Measurements from ENCODE around the gene DCBLD1. TPM values are rescaled to one million over a fixed set of nuclear protein-coding genes. Genes with fewer than 3 reads are reported as not detected.

The DCBLD1 gene
- total and polyA plus RNA-seq, 2 donors (not counting 1 experiment from before 2014, with no cell fraction given): 35.2 to 44.4 TPM

DNA sequence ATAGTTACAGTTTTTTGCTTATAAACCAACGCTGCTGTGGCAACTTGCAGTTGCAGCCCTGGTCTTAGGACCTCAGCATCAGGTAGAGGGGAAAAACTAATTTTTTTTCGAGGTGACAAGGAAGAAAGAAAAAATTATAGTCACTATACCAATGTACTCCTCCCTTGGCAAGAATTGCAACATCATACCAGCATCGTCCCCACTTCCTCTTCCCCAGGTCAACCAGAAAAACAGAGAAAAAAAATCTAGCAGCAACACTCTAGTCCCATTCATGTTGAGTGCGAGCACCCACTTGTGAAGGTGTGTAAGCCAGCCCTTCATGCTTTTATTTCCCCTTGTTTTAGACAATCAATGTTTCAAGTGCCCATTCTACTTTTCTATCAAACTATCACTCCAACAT, 13.1 kb upstream of the DCBLD1 start:
- TF ChIP-seq, protein P1, sequence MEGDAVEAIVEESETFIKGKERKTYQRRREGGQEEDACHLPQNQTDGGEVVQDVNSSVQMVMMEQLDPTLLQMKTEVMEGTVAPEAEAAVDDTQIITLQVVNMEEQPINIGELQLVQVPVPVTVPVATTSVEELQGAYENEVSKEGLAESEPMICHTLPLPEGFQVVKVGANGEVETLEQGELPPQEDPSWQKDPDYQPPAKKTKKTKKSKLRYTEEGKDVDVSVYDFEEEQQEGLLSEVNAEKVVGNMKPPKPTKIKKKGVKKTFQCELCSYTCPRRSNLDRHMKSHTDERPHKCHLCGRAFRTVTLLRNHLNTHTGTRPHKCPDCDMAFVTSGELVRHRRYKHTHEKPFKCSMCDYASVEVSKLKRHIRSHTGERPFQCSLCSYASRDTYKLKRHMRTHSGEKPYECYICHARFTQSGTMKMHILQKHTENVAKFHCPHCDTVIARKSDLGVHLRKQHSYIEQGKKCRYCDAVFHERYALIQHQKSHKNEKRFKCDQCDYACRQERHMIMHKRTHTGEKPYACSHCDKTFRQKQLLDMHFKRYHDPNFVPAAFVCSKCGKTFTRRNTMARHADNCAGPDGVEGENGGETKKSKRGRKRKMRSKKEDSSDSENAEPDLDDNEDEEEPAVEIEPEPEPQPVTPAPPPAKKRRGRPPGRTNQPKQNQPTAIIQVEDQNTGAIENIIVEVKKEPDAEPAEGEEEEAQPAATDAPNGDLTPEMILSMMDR (conservative IDR thresholded peaks at IDR 0.05 in 1 of 2, IDR thresholded peaks at IDR 0.05 in 1 of 2; ENCODE audit: low read depth in 1 of 2, low read length in 2 of 2): no peak
- no peak for TF ChIP-seq EZH2 (IDR thresholded peaks at IDR 0.05; ENCODE audit: low read length, missing control alignments)
- Histone ChIP-seq H3K4me1 (ENCODE audit: control insufficient read depth, extremely low read depth, insufficient read depth, low read length) (no peaks in the 10 kb centered on the region), H3K9me3 (ENCODE audit: control insufficient read depth, insufficient read depth, low read depth, low read length) (no peaks in the 10 kb centered on the region), H3K36me3 (ENCODE audit: control insufficient read depth, insufficient read depth, low read length) (no peaks in the 10 kb centered on the region), H2AFZ (ENCODE audit: low read length) (no peak overlapping the region), H4K20me1 (ENCODE audit: control insufficient read depth, extremely low read depth, insufficient read depth, low read length) (no peaks in the 10 kb centered on the region), H3K9ac (ENCODE audit: insufficient read depth, low read length) (no peak overlapping the region), H3K27me3 (ENCODE audit: control insufficient read depth, insufficient read depth, low read length) (no peaks in the 10 kb centered on the region), H3K79me2 (ENCODE audit: control insufficient read depth, insufficient read depth, low read length) (no peaks in the 10 kb centered on the region), H3K4me2 (ENCODE audit: extremely low read depth, insufficient read depth, low read length) (no peak overlapping the region), H3K27ac (ENCODE audit: insufficient read depth, low read length) (no peak overlapping the region), H3K4me3 (replicated peaks in 1 of 4; ENCODE audit: control extremely low read depth in 1 of 4, insufficient read depth in 1 of 4, low read depth in 3 of 4, low read length in 4 of 4) (no peak overlapping the region)
- DNase-seq (ENCODE audit: low read depth in 2 of 2): no peak

DNA sequence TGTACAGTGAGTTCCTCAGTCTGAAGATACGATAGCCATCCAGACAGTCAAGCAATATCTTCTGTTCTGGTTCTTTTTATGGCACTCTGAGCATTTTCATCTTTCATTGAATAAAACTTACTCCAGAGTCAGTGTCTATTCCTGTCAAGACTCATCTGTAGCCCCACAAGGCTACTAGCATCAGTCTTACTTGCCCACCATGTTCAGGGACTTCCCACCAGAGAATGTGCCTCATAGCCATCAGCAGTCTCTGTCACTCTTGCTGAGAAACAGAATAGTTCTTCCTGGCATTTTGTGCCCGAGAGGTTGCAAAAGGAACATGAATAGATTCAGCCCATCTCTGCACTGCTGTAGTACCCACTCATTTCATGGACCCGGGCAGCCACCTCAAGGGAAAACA, 12.7 kb upstream of the DCBLD1 start:
- H3K36me3 ChIP-seq (ENCODE audit: control insufficient read depth, insufficient read depth, low read length): no peaks in the 10 kb centered on the region
- no peaks in the 10 kb centered on the region for H3K27me3 ChIP-seq (ENCODE audit: control insufficient read depth, insufficient read depth, low read length)
- no peak overlapping the region for H3K4me2 ChIP-seq (ENCODE audit: extremely low read depth, insufficient read depth, low read length)
- no peak overlapping the region for H3K4me3 ChIP-seq (replicated peaks in 1 of 4; ENCODE audit: control extremely low read depth in 1 of 4, insufficient read depth in 1 of 4, low read depth in 3 of 4, low read length in 4 of 4)
- TF ChIP-seq, protein P1 (conservative IDR thresholded peaks at IDR 0.05 in 1 of 2, IDR thresholded peaks at IDR 0.05 in 1 of 2; ENCODE audit: low read depth in 1 of 2, low read length in 2 of 2): no peak
- no peak for TF ChIP-seq EZH2 (IDR thresholded peaks at IDR 0.05; ENCODE audit: low read length, missing control alignments)
- no peaks in the 10 kb centered on the region for H4K20me1 ChIP-seq (ENCODE audit: control insufficient read depth, extremely low read depth, insufficient read depth, low read length)
- no peak overlapping the region for H2AFZ ChIP-seq (ENCODE audit: low read length)
- no peak overlapping the region for H3K9ac ChIP-seq (ENCODE audit: insufficient read depth, low read length)
- H3K27ac ChIP-seq (ENCODE audit: insufficient read depth, low read length): no peak overlapping the region
- DNase-seq (ENCODE audit: low read depth in 2 of 2): no peak
- H3K4me1 ChIP-seq (ENCODE audit: control insufficient read depth, extremely low read depth, insufficient read depth, low read length): no peaks in the 10 kb centered on the region
- no peaks in the 10 kb centered on the region for H3K9me3 ChIP-seq (ENCODE audit: control insufficient read depth, insufficient read depth, low read depth, low read length)
- no peaks in the 10 kb centered on the region for H3K79me2 ChIP-seq (ENCODE audit: control insufficient read depth, insufficient read depth, low read length)

DNA sequence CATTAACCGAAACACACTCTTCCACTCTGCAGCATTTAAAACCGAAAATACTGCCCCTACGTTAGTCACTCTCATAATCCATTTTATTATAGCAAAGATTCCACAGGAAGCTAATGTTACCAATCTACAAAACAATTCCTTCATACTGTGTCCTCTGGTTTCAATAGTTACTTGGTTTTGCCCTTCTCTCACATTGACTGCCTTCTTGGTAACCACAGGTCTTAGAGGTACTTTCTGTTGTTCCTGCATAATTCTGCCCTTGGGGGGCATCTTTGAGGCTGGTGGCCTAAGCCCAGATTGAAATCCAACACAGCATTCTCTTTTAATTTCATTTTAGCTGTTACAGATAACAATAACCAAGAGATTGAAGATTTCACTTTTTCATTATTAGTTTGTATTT, 9.8 kb upstream of the DCBLD1 start:
- DNase-seq (ENCODE audit: low read depth in 2 of 2): no peak
- no peak for TF ChIP-seq EZH2 (IDR thresholded peaks at IDR 0.05; ENCODE audit: low read length, missing control alignments)
- TF ChIP-seq, protein P1 (conservative IDR thresholded peaks at IDR 0.05 in 1 of 2, IDR thresholded peaks at IDR 0.05 in 1 of 2; ENCODE audit: low read depth in 1 of 2, low read length in 2 of 2): no peak
- no peaks in the 10 kb centered on the region for H3K9me3 ChIP-seq (ENCODE audit: control insufficient read depth, insufficient read depth, low read depth, low read length)
- H3K27me3 ChIP-seq (ENCODE audit: control insufficient read depth, insufficient read depth, low read length): no peaks in the 10 kb centered on the region
- H3K4me2 ChIP-seq (ENCODE audit: extremely low read depth, insufficient read depth, low read length): no peak overlapping the region
- no peak overlapping the region for H3K27ac ChIP-seq (ENCODE audit: insufficient read depth, low read length)
- no peaks in the 10 kb centered on the region for H4K20me1 ChIP-seq (ENCODE audit: control insufficient read depth, extremely low read depth, insufficient read depth, low read length)
- H3K9ac ChIP-seq (ENCODE audit: insufficient read depth, low read length): no peak overlapping the region
- no peak overlapping the region for H2AFZ ChIP-seq (ENCODE audit: low read length)
- no peak overlapping the region for H3K4me3 ChIP-seq (replicated peaks in 1 of 4; ENCODE audit: control extremely low read depth in 1 of 4, insufficient read depth in 1 of 4, low read depth in 3 of 4, low read length in 4 of 4)
- no peaks in the 10 kb centered on the region for H3K4me1 ChIP-seq (ENCODE audit: control insufficient read depth, extremely low read depth, insufficient read depth, low read length)
- H3K36me3 ChIP-seq (ENCODE audit: control insufficient read depth, insufficient read depth, low read length): no peaks in the 10 kb centered on the region
- H3K79me2 ChIP-seq (ENCODE audit: control insufficient read depth, insufficient read depth, low read length): no peaks in the 10 kb centered on the region
